AG09319 (cell line): ENCODE results near the gene PTPRM.

Experiments
- DNase-seq: peaks from one replicate; pipeline ENCODE4 v3.0.0-alpha.2; 2010; ENCODE audit warnings: low read depth; ENCODE audit errors: extremely low read depth
- TF ChIP-seq, protein P1 (sequence below): IDR thresholded peaks from 2 replicates; pipeline ENCODE4 v1.5.1; 2011; ENCODE audit warnings: low read depth, mild to moderate bottlenecking, inconsistent platforms, low read length, moderate library complexity

The PTPRM gene

GRCh38 chr18:8287196-8287885 is 720.2 kb downstream of the PTPRM start:
- TF ChIP-seq, protein P1, sequence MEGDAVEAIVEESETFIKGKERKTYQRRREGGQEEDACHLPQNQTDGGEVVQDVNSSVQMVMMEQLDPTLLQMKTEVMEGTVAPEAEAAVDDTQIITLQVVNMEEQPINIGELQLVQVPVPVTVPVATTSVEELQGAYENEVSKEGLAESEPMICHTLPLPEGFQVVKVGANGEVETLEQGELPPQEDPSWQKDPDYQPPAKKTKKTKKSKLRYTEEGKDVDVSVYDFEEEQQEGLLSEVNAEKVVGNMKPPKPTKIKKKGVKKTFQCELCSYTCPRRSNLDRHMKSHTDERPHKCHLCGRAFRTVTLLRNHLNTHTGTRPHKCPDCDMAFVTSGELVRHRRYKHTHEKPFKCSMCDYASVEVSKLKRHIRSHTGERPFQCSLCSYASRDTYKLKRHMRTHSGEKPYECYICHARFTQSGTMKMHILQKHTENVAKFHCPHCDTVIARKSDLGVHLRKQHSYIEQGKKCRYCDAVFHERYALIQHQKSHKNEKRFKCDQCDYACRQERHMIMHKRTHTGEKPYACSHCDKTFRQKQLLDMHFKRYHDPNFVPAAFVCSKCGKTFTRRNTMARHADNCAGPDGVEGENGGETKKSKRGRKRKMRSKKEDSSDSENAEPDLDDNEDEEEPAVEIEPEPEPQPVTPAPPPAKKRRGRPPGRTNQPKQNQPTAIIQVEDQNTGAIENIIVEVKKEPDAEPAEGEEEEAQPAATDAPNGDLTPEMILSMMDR: no peak
- DNase-seq: no peak

- TF ChIP-seq, protein P1: no peak
Measured at GRCh38 chr18:8288472-8289195, 721.5 kb downstream of the PTPRM start.

GRCh38 chr18:8290435-8290834 is 723.3 kb downstream of the PTPRM start:
- DNase-seq: no peak
- TF ChIP-seq, protein P1: no peak

More at GRCh38 chr18:8288472-8289195, 721.5 kb downstream of the PTPRM start:
- no peak for DNase-seq

DNA sequence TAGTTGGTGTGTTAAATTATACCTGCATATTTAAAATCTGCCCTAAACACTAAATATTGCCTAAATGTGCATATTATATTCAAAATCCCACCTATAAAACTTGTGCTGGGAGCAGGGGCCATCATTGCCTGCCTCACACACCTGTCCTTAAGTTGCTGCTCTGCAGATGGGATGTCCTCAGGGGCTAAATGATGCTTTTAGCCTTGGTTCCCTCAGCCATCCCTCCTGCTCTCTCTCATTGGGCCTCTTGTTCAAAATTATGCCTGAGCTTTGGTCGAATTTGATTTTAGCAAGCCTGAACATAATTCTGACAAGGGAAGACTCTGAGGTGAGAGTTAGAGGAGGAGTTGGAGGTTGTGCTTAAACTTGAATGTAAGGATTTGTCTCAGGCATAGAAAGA is 723.8 kb downstream of the PTPRM start:
- no peak for DNase-seq
- TF ChIP-seq, protein P1: no peak

DNA sequence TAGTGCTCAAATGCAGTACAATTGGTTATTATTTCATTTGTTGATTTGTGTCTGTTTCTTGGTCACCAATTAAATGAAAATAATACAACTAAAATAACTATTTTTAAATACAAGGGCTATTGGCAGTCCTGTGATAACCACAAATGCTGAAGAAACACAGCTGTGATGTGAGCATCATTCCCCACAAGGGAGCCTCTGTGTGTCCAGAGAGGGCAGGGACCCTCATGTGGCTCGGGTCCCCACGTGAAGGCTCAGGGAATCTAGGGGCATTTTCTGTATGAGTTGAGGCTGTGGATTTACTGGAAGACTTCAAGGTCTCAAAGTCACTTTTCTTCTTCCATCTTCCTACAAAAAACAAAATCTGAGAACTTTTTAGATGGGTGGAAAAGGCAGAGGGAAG is 726.1 kb downstream of the PTPRM start:
- DNase-seq: no peak
- TF ChIP-seq, protein P1: no peak

DNA sequence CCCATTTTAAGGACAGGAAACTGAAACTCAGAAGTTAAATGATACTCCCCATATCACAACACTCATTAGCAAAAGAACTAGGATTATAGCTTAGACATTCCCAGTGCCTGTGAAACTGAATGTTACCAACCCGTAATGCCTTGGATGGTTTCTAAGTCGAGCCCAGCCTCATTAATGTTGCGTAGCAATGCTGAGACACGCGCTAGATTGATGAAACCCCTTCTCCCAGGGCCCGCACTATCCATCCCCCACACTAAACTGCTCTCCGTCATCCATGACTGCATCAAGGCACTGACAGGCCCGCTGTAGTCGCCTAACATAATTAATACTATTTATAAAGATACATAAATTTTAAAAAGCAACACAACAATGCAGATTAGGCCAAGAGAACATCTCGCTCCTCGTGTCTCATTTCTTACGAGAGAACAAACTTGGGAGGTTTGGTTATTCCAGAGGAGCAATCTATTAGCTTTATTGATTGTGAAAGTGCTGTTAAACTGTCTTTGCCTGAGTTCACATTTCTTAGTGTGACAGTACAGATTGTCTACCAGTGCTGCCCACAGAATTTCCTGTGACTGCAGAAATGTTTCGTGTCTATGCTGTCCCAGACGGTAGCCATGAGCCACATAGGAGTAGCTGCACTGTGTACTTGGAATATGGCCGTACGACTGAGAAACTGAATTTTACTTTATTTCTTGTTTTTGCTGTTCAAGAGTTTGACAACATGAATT is 729.9 kb downstream of the PTPRM start:
- DNase-seq: no peak
- TF ChIP-seq, protein P1: no peak

DNA sequence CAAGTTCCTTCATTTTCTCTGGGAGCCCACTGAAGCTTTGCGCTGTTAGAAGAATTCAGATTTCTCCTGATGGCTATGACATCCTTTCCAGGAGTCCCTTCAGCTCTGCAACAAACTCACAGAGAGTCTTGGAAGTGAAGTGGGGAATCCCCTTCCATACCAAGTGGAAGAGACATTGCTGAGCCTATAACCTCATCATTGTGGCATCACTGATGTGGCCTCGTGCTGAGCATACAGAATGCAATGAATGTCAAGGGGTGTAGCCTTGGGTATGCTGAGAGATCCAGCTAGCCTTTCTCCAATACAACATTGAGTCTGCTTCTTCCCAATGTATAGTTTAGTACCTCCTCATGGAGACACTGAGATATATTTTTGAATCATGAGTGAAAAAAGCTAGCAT is 731.1 kb downstream of the PTPRM start:
- DNase-seq: no peak
- TF ChIP-seq, protein P1: no peak
